Femur (tissue), 1 donor: ENCODE measurements around the gene SH3RF1.
"Not testable (repeated sequence)": the region's sequence is repeated elsewhere in the genome, so short reads cannot be mapped to it uniquely, and the experiment has no call there.

Source experiments
- DNase-seq: peaks from one replicate; pipeline ENCODE4 v3.0.0-alpha.2; 2017

Gene SH3RF1

DNA sequence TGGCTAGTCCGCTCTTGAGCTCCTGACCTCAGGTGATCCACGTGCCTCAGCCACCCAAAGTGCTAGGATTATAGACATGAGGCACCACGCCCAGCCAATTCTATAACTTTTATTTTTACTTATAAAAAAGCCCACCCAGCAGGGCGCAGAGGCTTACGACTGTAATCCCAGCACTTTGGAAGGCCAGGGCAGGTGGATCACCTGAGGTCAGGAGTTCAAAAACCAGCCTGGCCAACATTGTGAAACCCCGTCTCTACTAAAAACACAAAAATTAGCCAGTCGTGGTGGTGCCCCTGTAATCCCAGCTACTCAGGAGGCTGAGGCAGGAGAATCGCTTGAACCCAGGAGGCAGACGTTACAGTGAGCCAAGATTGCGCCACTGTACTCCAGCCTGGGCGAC is 73.5 kb downstream of the SH3RF1 start:
- not testable (repeated sequence) for DNase-seq

DNA sequence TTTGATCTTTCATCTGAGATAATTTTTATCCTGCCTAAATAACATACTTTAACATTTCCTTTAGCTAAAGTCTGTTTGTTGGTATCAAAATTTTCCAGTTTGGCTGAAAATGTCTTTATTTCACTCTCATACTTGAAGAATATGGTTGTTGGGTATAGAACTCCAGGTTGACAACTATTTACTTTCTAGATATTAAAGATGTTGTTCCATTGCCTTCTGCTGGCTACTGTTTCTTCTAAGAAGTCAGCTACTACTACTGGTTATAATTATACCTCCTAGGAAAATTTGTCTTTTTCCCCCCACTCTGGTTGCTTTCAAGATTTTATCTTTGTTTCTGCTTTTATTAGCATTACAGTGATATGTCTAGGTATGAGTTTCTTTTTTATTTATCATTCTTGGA is 75.7 kb downstream of the SH3RF1 start:
- no peak for DNase-seq

DNA sequence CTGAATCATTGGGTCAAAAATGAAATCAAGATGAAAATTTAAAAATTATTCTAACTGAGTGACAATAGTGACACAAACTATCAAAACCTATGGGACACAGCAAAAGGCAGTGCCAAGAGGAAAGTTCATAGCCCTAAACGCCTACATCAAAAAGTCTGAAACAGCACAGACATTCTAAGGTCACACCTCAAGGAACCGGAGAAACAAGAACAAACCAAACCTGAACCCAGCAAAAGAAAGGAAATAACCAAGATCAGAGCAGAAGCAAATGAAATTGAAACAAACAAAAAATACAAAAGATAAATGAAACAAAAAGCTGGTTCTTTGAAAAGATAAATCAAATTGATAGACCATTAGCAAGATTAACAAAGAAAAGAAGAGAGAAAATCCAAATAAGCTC is 80.8 kb downstream of the SH3RF1 start:
- DNase-seq, result not testable (repeated sequence)

DNA sequence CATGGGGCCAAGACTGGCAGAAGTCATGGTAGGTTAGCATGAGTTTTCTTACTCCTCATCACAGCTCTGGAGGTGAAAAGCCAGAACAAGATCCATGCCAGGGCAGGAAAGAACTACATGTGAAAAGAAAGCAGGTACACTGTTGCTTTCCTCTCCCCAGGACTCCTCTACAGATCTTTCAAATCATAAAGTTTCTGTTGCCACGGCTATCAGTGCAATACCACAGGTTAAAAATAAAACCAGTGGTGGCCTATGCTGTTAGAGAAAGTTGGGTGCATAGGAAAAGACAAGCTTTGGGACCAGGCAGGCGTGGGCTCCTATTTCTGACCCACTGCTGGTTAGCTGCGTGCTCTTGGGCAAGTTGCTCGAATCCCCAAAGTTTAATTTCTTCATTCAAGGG is 81.4 kb downstream of the SH3RF1 start:
- DNase-seq, result no peak

DNA sequence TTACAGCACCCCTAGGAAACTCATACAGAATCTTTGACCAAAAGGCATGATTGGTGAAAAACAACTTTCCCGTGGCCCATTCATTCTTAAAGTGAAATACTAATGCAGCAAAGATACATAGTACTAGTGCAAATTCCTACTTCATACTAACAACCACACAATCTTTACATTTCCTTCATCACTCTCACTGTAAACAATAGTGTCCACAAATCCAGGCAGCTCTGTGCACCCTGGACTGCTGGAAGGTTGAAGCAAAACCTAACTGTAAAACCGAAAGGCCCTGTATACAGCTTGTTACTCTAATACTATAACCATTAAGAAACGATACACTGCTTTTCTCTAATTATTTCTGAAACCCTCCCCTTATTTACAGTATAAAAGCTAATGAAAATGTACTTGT is 82.6 kb downstream of the SH3RF1 start:
- no peak for DNase-seq

DNA sequence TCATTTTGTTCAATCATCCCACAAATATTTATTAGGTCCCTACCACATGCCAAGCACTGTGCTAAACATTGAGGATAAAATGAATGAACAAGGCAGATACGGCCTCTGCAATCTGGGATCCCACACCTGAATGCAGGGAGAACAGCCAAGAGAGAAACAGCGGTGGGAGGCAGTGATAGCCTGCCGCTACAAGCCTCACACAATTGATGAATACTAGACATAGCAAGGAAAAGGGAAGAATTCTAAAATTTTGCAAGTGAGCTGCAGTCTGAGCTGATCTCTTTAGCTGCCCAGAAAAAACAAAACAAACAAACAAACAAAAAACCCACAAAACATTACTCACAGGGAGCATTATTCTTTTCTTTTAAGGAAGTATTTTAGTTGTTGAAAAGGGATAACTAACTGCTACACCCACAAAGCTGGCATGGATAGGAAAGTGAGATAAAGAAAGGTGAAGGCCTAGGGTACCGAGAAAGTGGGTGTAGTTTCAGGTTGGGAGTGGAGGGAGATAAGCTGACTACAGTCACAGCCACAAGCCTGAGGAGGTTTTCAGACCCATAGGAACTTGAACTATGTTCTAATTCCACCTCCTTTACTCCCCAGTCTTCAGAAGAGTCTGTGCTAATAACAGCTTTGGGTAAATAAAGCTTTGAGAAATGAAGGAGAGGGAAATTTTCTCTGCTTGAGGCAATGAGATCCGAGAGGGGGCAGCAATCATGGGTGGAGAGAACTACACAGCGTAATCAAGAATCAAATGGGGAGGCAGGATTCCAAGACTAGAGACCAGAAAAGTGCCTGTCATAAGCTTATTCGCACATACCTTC is 85.4 kb downstream of the SH3RF1 start:
- no peak for DNase-seq

DNA sequence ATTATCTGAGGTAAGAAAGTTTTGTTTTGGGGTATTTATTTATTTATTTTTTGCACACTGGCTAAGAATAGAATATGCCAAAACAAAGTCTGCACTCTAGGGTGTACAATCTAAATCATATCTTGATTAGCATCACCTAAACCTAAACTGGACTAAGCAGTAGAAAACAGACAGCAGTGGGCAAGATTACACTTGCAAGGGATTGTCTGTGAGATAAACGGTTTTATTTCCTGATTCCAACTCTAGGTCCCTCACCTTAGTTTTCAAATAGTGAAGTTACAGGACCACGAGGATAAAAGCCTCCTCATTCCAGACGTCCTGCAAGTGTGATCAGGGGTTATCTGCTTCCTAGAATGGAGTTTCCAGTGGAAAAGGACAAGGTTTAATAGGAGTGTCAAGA is 86.1 kb downstream of the SH3RF1 start:
- DNase-seq, result no peak

DNA sequence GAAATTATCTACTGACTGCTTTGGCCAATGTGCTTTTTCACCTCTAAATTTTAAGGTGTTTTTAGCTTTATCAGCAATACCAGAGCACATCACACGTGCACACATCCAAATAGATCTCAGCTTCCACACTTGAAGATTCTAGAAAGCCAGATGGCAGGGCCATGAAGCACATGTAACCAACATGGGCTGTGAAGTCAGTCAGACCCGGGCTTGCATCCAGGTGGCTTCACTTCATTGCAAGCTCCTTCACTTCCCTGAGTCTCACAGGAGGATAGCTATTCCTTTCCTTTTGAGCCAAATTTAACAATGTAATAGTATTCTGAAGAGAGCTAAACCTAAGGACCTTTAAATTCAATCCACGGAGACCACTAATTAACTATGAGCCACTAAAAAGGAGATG is 86.5 kb downstream of the SH3RF1 start:
- peak; percentile 44 for DNase-seq

DNA sequence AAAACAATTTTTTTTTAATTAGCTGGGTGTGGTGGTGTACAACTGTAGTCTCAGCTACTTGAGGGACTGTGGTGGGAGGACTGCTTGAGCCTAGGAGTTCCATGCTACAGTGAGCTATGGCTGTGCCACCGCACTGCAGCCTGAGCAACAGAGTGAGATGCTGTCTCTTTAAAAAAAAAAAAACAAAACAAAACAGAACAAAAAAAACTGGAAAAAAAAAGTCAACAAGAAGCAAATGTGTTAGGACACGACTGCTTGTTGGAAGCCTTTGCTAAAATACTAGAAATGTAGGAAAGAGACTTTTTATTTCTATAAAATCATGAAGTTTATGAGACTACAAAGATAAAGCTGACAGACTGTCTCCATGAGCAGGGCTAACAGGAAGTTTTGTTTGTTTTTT is 87.2 kb downstream of the SH3RF1 start:
- no peak for DNase-seq

DNA sequence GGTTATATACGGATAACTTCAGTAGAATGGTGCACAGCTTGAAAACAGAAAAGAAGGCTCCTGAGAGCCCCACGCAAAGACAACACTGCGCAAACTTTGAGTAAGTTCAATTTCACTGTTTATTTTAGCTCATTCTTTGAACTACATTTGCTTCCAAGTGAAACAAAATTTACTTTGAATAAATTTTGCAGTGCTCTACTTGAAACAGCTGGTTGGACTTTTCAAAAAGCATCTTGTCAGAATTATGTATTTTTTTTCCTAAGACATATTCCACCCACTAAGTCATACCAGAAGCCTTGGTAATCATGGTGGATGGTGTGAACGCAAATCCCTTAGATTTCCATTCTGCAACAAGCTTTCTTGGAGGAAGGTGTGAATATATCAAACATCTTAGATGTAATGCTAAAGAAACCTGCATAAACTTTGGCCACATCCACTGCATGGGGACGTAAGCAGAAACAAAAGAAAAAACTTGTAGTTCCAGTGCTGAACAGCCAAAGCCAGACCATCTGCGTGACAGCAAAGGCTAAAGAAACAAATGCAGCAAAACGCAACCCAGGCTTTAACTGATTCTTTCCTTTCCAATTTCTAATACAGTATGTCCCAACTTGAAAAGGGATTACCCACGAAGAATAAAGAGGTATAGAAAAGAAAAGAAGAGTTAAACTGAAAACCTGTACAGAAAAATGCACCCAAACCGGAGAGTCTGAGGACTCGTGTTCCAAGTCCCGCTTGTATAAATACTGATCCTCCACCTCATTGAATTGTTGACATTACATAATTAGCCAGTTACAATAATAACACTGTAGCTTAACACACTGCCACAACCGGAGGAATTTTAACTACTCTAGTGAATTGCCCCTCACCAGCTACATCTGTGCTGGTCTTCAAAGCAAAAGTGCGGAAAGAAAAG is 90.9 kb downstream of the SH3RF1 start:
- no peak for DNase-seq

DNA sequence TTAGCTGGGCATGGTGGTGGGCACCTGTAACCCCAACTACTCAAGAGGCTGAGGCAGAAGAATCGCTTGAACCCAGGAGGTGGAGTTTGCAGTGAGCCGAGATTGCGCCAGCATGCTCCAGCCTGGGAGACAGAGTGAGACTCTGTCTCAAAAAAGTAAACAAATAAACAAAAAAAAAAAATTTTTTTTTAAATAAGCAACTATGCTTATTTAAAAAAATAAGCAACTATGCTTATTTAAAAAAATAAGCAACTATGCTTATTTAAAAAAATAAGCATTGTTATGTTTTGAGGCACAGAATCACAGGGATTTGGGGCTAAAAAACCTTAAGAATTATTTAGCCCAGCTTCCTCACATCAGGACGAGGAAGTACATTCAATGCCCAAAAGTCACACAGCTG is 92.7 kb downstream of the SH3RF1 start:
- DNase-seq, result not testable (repeated sequence)

DNA sequence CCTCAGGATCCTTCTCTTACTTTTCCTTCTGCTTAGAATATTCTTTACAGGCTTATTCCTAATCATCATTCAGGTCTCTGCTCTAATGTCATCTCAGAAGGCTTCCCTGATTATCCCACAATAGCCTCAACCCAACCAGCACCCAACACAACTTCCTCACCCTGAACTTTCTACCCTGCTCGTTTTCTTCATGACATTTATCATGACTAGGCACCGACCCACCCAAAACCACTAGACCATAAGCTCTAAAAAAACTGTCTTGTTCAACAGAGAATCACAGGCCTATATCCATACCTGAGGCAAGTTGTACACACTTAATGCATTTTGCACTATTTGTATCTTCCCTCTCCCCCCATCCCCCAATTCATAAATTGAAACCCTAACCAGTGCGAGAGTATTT is 95.3 kb downstream of the SH3RF1 start:
- no peak for DNase-seq

DNA sequence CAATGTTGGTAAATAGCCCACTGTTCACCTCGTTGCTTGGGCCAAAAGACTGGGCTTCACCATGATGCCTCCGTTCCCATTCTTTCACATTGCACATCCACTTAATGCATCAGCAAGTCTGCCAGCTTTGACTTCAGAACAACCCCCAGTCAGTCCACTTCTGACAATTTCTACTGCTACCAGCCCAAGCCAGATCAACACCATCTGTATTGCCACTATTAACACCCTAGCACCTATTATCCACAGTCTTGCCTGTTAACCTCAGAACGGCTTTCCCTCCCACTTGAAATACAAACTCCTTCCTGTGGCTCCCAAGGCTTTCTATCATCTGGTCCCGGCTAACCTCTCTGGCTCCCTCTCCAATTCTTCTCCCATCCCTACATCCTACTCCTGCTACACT is 95.7 kb downstream of the SH3RF1 start:
- DNase-seq, result no peak

DNA sequence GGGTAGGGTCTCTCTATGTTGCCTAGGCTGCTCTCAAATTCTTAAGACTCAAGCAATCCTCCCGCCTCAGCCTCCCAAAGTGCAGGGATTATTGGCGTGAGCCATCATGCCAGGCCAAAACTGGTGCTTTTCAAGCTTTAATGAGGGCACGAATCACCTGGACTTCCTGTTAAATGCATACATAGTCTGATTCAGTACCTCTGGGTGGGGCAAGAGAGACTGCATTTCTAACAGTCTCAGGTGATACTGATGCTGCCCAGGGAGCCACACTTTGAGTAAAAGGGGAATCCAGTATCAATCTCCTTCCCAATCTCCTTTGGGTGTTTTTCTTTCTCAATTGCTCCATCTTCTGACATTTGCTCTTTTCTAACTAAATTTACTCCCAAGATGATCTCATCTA is 96.5 kb downstream of the SH3RF1 start:
- DNase-seq, result no peak

DNA sequence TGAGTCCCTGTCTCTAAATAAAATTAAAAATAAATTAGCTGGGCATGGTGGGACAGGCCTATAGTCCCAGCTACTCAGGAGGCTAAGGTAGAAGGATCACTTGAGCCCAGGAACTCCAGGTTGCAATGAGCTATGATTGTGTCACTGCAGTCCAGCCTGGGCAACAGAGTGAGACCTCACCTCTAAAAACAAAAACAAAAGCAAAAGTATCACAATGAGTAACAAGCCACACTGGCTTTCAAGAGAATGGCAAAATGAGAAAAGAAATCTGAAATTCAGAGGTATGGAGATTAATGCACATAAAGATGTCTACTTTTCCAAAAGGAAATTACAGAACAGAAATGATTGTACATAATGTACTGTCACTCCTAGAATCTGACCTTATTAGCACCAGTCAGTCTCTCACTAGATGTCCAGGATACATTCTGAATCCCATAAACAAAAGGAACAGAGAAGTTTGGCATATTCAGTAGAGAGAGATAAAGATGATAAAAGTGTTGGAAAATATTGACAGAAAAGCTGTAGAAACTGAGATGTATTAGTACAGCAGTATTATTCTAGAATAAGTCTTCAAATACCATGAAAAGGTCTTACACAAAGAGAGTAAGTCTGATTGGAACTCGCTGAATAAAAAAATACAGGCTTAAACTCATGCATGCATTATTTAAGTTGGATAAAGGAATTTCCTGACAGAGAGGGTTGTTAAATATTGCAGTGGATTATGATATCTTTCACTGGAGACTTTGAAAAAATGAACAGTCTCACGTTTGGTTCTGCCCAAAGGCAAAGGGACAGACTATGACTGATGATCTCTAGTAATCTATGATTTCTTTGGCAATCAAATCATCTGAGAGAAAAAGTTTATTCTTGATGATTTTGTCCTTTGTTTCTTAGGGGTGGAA is 102.5 kb downstream of the SH3RF1 start:
- no peak for DNase-seq

DNA sequence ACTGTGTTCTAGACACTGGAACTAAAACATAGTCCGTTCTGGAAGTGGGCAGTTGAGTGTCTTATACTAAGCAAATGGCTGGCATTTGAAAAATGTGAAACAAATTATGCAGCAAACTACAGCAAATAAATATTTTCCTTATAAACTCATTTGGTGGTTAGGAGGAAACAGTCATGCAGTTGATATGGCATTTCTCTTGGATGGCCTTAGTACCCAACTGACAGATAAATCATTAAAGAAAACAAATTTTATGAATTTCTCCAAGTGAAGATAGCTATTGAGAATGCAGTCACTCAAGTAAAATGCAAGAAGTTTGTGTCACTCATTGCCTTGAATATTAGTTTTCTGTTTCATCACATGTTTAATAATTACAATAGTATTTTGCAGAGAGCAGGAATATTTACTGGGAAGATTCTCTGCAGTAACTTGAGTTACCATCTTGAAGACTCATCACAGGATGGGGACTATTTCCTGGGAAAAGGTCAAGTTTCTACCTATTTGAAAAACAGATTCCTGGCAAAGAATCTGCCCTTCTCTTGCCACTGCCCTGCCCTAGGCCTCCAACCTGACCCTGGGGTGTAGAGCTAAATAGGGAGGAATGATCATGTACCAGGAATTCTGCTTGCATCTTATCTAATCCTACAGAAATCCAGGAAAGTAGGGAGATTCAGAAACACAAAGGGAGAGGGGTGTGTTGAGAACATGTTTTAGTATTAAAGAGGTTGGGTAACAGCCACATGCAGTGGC is 105.9 kb downstream of the SH3RF1 start:
- DNase-seq, result no peak

DNA sequence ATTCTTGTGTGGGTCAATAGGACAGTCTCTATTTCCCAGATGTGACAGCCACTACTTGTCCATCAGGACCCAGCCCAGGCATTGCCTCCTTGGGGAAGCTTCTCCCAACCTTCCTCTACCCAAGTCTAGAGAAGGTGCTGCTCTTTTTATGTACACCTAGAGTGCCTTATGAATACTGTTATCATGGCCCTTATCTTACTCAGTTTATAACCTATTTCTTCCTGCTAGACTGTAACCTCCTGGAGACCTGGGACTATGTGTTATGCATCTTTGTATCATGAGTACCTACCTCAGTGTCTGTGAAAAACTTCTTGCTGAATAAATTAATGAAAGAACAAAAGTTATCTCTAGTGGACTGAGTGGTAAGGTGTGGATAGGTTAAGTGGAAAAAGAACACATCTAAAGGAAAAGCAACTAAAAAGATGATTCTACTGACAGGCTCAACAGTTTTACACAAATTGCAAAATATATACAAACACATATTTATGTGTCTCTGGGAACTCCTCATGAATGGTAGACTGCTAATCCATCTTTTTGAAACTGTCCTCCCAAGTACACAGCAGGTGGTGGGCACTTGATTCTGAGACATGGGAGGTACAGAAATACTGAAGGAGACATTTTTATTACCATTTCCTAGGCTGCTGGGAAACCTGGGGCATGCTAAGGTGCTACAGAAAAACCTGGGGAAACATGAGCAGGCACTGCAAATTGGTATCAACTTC is 106.6 kb downstream of the SH3RF1 start:
- no peak for DNase-seq

DNA sequence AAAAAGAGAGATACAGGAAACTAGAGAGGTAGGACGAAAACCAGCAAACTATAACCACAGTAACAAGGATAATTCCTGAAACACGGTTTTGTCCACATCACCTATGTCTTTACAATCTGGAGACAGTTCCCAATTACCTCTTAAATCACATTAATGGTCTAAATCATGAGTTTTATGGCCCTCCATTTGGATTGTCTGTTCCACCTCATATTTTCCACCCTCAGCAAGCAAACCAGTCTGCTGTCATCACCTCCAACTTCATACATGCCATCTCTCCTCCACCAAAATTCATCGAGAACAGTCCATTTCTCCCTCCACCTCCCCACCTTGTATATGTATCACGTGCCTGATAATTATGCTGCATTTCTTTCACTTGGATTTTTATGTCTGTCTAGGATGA is 107.3 kb downstream of the SH3RF1 start:
- no peak for DNase-seq

DNA sequence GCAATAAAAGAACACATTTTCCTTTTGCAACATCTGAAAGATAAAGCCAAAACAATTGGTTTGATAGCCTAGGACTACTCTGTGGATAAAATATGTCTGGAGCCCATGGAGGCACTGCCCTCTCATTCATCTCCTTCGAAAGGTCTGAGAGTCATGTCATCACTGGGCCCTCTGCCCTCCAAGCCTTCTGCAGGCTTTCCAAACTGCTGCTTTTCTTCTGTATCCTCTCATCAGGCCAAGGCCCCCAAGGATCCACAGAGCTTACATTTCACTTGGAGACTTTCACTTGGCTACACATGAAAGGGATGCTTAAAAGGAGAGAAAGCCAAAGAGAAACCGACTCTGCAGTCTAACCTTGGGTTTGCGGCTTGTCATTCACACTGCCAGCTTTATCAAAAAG is 109.9 kb downstream of the SH3RF1 start:
- peak; percentile 50 for DNase-seq

DNA sequence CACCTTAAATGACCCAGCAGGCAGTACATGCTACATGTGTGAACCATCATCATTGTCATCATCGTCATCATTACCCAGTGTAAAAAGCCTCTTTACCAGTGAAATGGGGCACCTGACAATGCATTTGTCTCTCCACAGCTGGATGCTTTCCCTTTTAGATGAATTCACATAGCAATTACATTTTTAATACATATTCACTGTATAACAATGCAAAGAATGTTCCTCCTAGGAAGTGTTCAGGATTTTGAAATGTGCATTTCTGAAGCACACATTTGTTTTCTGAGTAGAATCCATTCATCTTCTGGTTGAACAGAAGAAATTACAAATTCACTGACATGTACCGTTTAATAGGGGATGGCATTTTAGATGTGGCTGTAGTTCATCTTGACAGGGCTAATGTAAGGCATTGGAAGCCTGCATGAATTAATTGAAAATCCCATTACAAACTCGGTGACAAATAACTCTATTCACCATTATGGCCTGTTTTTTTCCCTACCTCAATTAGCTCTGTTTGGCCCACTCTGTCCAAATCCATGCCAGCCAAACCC is 111.1 kb downstream of the SH3RF1 start:
- no peak for DNase-seq

DNA sequence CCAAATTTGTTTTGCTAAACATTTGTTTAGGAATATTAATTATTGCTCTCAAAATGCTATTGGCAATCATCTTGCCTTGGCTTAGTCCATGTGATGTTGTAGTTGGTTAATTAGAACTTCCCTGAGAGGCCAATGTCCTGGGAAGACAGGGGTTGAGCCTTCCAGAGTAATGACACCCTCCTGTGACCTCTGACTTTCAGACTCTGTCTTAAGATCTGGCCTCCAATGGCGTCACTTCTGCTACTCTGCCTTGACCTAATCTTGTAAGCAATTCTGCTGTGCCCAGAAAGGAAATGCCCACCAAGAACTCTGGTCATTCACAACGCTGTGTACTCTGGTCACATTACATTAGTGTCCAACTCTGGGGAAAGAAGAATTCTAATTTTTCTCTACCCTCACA is 111.9 kb downstream of the SH3RF1 start:
- DNase-seq, result no peak
